Posterior vena cava (tissue), 2 donors: ENCODE measurements around the gene AZU1. TPM values are rescaled to one million over a fixed set of nuclear protein-coding genes. Genes with fewer than 3 reads are reported as not detected.
A peak's percentile ranks its signal among the peaks of the same experiment; 100 is the strongest.
"Not testable (repeated sequence)": the region's sequence is repeated elsewhere in the genome, so short reads cannot be mapped to it uniquely, and the experiment has no call there.

Source experiments
- DNase-seq: peaks from one replicate; pipeline ENCODE4 v3.0.0-alpha.2; 2020; ENCODE audit warnings: low spot score
- intact Hi-C, 2 donors: fragments of 100-400 bp; cut with DNase I; formaldehyde crosslinking; loops; one replicate each; pipeline versions ENCODE4 v1.14.1 to v1.14.2; 2022 to 2023
- total RNA-seq, 2 donors: library from RNA; stranded (reverse); fragmentation: NEBNext Ultra II Directional; extraction: Animal tissue kit (Norgen Biotek cat#: 25700); gene quantifications; one replicate each; pipeline ENCODE4 v1.2.1, GENCODE V29; 2021
- donor health status: DM: yes; HTN: yes; CAD: no.
- donor health status: DM: yes; HTN: yes; CAD: no.

Gene AZU1
- total RNA-seq, 2 donors from 2014 or later, result 0.29 TPM; not detected in 1

- DNase-seq, result peak; percentile 64
- intact Hi-C loops, result no loop called here
Measured at GRCh38 chr19:823565-824121, 4.0 kb upstream of the AZU1 start.

- intact Hi-C loops, result no loop called here
- peak; percentile 80 for DNase-seq
Measured at GRCh38 chr19:824885-825284, 2.8 kb upstream of the AZU1 start.

- intact Hi-C loops, result no loop called here
Measured at GRCh38 chr19:825897-826644, 1.6 kb upstream of the AZU1 start.

GRCh38 chr19:827314-827709 is 325 bp upstream of the AZU1 start:
- intact Hi-C loops, result no loop called here
- DNase-seq, result peak; percentile 66

More at GRCh38 chr19:825897-826644, 1.6 kb upstream of the AZU1 start:
- no peak for DNase-seq

- intact Hi-C loops, result no loop called here
- peak; percentile 58 for DNase-seq
Measured at GRCh38 chr19:829129-829758, 1.6 kb downstream of the AZU1 start.

GRCh38 chr19:831407-832369 is 4.1 kb downstream of the AZU1 start:
- intact Hi-C loops, result no loop called here
- no peak for DNase-seq

- intact Hi-C loops, result no loop called here
- DNase-seq, result no peak
Measured at GRCh38 chr19:834216-834615, 6.6 kb downstream of the AZU1 start.

GRCh38 chr19:835210-835810 is 7.7 kb downstream of the AZU1 start:
- intact Hi-C loops, result no loop called here
- DNase-seq, result no peak

- intact Hi-C loops, result no loop called here
Measured at GRCh38 chr19:840519-841206, 13.0 kb downstream of the AZU1 start, which contains the start of gene PRTN3. Gene PRTN3, plus strand, starts transcription at chr19:840999. Its CDS starts 10 bp downstream, at chr19:841009.

GRCh38 chr19:842802-843179 is 15.2 kb downstream of the AZU1 start:
- DNase-seq, intact Hi-C loops: not testable (repeated sequence)

More at GRCh38 chr19:840519-841206, 13.0 kb downstream of the AZU1 start, which contains the start of gene PRTN3:
- no peak for DNase-seq

GRCh38 chr19:843180-843835 is 15.7 kb downstream of the AZU1 start:
- DNase-seq, result peak; percentile 84
- intact Hi-C loops, result no loop called here

- peak; percentile 48 for DNase-seq
- intact Hi-C loops, result no loop called here
Measured at GRCh38 chr19:843836-844545, 16.4 kb downstream of the AZU1 start.

GRCh38 chr19:844546-844971 is 16.9 kb downstream of the AZU1 start:
- intact Hi-C loops, result no loop called here
- peak; percentile 60 for DNase-seq

GRCh38 chr19:845707-846521 is 18.3 kb downstream of the AZU1 start:
- peak; percentile 78 for DNase-seq
- intact Hi-C loops, result no loop called here

GRCh38 chr19:848386-848921 is 20.8 kb downstream of the AZU1 start:
- intact Hi-C loops, result no loop called here
- DNase-seq, result no peak

- intact Hi-C loops, DNase-seq: not testable (repeated sequence)
Measured at GRCh38 chr19:849195-849594, 21.6 kb downstream of the AZU1 start.
